Bronchus fibroblast of lung (primary cell): Measurements from ENCODE around the gene SELENOV. TPM values are rescaled to one million over a fixed set of nuclear protein-coding genes. Genes with fewer than 3 reads are reported as not detected.

ENCODE experiments used
- total RNA-seq: library from RNA; depleted of rRNA; stranded (reverse); fragments of >200 nt; gene quantifications from 2 replicates; pipeline ENCODE4 v1.2.3, GENCODE V29; 2015

Gene SELENOV
- not detected in 2 replicates for total RNA-seq

GRCh38 chr19:39514840-39515550 lies at the start of gene SELENOV:
Gene SELENOV (plus strand): TSS chr19:39515139. CDS start chr19:39515213, 74 bp downstream.

GRCh38 chr19:39480337-39481228 lies 34.4 kb upstream of the SELENOV start, which contains the start of gene TIMM50:
Gene TIMM50 (plus strand): TSS chr19:39480838. CDS start chr19:39480854, 16 bp downstream.

GRCh38 chr19:39498798-39499642 lies 15.9 kb upstream of the SELENOV start, which contains the start of gene DLL3:
Gene DLL3 (plus strand): TSS chr19:39498947. CDS start chr19:39498975, 28 bp downstream.

GRCh38 chr19:39532233-39533002 lies 17.5 kb downstream of the SELENOV start, which contains the start of gene EID2B:
Gene EID2B (minus strand): TSS chr19:39532852. CDS start chr19:39532802, 50 bp downstream.

GRCh38 chr19:39539518-39540332 lies 24.8 kb downstream of the SELENOV start, which contains the start of gene EID2:
Gene EID2 (minus strand): TSS chr19:39540161. CDS start chr19:39540079, 82 bp downstream.

Other genes with a start within 250 kb of the SELENOV start
- gene IFNL2, start 246.7 kb upstream of the SELENOV start, total RNA-seq = not detected in 2 replicates
- gene IFNL1, start 218.7 kb upstream of the SELENOV start, total RNA-seq = not detected in 2 replicates
- 0.30 and 0.67 TPM in 2 replicates for gene LRFN1, start 194.3 kb upstream of the SELENOV start, total RNA-seq
- 1.0 and 2.7 TPM in 2 replicates for gene GMFG, start 179.1 kb upstream of the SELENOV start, total RNA-seq
- 55.0 and 58.2 TPM in 2 replicates for gene SAMD4B, start 172.7 kb upstream of the SELENOV start, total RNA-seq
- 55.2 and 61.9 TPM in 2 replicates for gene PAF1, start 124.0 kb upstream of the SELENOV start, total RNA-seq
- 26.4 and 34.3 TPM in 2 replicates for gene MED29, start 123.8 kb upstream of the SELENOV start, total RNA-seq
- gene ZFP36, start 108.3 kb upstream of the SELENOV start, total RNA-seq = 35.8 and 38.3 TPM in 2 replicates
- 11.7 and 15.5 TPM in 2 replicates for gene PLEKHG2, start 102.5 kb upstream of the SELENOV start, total RNA-seq
- 1,802 and 2,514 TPM in 2 replicates for gene RPS16, start 79.2 kb upstream of the SELENOV start, total RNA-seq
- 57.0 and 63.8 TPM in 2 replicates for gene SUPT5H, start 69.6 kb upstream of the SELENOV start, total RNA-seq
- gene TIMM50, start 34.3 kb upstream of the SELENOV start, total RNA-seq = 134 and 139 TPM in 2 replicates
- gene DLL3, start 16.2 kb upstream of the SELENOV start, total RNA-seq = 0.67 and 1.3 TPM in 2 replicates
- 3.4 and 3.9 TPM in 2 replicates for gene EID2B, start 17.7 kb downstream of the SELENOV start, total RNA-seq
- 13.1 and 13.4 TPM in 2 replicates for gene EID2, start 25.0 kb downstream of the SELENOV start, total RNA-seq
- gene LGALS13, start 87.4 kb downstream of the SELENOV start, total RNA-seq = not detected in 2 replicates
- gene LGALS16, start 140.8 kb downstream of the SELENOV start, total RNA-seq = not detected in 2 replicates
- gene LGALS14, start 189.3 kb downstream of the SELENOV start, total RNA-seq = not detected in 2 replicates
- not detected in 2 replicates for gene CLC, start 222.9 kb downstream of the SELENOV start, total RNA-seq